ENCODE data around the gene EFTUD2.

Gene EFTUD2

DNA sequence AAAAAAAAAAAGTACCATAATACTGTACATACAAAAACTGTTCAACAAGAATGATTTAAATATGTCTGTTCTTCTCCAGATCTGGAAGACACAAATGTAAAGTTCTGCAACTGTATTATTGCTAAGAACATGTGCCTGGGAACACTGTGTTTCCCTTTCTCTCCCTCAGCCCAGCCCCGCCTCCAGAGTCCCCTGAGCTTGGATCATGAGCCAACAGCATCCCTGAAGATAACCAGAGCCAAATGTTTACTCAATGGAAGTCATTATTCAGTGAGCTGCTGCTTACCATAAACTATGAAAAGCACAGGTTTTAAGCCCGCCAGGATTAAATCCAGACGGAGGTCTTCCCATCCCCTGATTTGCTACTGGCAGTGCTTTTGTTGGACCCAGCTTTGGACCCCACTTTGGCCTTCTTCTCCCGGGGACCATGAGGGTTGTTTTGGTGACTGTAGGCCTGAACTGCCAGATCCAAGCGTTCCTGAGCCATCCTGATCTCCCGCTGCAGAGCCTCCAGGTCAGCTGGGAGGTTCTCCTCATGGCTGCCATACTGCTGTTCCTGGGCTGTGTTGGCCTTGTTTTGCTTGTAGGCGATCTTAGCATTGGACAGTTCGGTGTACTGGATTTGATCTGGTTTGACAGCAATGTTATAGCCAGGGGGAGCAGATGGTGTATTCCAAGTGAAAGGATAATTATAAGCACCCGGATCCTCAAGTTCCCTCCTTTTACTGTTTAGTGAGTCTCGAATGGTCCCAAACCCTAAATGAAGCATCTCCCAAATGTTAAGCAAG lies 94.7 kb downstream of the EFTUD2 start:
- DNase-seq, result no peak

DNA sequence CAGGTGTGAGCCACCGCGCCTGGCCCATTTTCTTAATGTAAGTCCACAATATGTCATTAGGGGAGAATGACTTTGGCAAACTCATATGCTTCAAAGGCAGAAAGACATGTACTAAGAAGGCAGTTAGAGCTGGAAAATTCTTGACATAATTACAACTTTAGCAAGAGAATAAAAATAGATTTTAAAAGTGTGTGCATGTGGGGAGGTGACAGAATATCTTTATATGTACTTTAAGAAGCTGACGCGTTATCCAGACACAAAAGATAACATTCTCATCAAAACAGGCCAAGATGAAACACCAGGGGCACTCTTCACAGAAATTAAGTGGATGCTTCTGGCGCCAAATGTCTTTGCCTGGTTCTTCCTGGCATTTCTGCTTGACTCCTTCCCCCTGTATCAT lies 97.4 kb downstream of the EFTUD2 start:
- no peak for DNase-seq
